22Rv1 (cell line): ENCODE measurements around the gene DYRK1A.

Source experiments
- ZFX ChIP-seq: fragments of 450-650 bp; IDR thresholded peaks from 2 replicates; pipeline ENCODE4 v1.6.1; 2017; ENCODE audit warnings: antibody characterized with exemption, borderline replicate concordance
- TF ChIP-seq, protein P1 (sequence below): fragments of 450-650 bp; IDR thresholded peaks from 2 replicates; pipeline ENCODE4 v1.5.1; 2017; ENCODE audit warnings: mild to moderate bottlenecking

DNA sequence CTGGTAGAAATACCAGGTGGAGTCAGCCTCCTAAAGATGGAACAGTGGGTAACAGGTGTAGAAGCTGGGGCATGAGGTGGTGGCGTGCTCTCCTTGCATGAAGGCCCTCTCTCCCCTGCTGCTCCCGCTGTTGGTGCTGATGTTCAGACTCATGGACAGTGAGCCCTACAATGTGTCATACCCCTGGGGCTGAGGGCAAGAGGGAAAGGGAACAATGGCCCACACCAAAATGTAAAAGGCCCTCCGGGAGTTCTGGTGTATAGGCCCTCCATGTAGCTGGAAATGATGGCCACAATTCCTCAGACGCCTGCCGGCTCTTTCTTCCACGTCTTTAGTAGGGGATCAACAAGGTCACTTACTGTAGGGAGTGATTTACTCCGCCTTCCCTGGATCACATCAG is 194.9 kb downstream of the DYRK1A start:
- TF ChIP-seq, protein P1, sequence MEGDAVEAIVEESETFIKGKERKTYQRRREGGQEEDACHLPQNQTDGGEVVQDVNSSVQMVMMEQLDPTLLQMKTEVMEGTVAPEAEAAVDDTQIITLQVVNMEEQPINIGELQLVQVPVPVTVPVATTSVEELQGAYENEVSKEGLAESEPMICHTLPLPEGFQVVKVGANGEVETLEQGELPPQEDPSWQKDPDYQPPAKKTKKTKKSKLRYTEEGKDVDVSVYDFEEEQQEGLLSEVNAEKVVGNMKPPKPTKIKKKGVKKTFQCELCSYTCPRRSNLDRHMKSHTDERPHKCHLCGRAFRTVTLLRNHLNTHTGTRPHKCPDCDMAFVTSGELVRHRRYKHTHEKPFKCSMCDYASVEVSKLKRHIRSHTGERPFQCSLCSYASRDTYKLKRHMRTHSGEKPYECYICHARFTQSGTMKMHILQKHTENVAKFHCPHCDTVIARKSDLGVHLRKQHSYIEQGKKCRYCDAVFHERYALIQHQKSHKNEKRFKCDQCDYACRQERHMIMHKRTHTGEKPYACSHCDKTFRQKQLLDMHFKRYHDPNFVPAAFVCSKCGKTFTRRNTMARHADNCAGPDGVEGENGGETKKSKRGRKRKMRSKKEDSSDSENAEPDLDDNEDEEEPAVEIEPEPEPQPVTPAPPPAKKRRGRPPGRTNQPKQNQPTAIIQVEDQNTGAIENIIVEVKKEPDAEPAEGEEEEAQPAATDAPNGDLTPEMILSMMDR, result no peak
- TF ChIP-seq ZFX, result no peak
